Smooth muscle cell of the brain vasculature (primary cell): Measurements from ENCODE around the gene TYW1.
"Not testable (repeated sequence)": the region's sequence is repeated elsewhere in the genome, so short reads cannot be mapped to it uniquely, and the experiment has no call there.

ENCODE experiments used
- DNase-seq: peaks from one replicate; pipeline ENCODE4 v3.0.0-alpha.2; 2012; ENCODE audit warnings: low read depth, low spot score

The TYW1 gene

DNA sequence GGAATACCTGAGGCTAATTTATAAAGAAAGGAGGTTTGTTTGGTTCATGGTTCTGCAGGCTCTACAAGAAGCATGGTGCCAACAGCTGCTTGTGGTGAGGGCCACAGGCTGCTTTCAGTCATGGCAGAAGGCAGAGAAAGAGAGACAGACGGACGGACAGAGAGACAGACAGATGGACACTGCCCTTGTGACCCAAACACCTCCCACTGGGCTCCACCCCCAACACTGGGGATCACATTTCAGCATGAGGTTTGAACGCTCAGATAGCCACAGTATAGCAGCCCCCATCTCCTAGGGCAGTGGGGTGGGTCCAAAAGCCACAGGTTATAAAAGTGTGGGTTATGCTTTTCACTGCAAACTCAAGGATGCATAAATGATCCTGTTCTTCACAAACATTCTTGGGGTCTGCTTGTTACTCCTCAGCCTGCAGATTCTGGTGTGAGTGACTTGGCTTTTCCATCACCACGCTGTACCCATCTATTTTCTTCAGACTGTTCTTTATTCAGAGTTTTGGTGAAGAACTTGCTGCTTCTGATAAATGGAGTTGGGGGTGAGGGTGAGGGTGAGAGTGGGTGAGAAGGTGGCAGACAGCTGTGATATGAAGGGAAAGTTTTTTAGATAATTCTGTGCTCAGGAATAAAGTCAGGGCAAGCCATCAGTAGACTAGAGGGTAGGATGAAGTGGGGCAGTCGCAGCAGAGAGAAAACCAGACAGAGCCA lies 194.5 kb downstream of the TYW1 start:
- DNase-seq = not testable (repeated sequence)

DNA sequence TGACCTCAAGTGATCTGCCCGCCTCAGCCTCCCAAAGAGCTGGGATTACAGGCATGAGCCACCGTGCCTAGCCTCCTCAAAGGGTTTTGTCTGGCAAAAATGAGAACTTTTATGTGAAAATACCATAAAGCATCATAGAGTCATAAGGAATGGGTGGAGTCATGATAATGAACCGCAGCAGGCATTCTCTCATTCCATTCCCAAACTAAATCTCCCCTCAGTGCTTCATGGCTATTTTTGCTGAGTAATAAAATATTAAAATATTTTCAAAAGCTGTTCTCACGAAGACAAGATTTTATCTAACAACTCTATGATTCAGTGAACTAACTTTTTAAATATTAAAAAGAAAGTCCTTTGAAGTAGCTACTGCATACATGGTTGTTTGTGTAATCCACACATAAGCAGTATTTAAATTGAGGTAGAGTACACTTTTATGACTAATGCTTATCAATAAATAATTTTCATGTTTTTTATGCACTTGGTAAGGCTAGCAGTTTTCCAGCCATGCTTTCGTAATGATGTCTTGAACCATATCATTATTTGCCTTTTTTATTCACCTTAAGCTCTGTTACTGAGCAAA lies 195.6 kb downstream of the TYW1 start:
- not testable (repeated sequence) for DNase-seq

DNA sequence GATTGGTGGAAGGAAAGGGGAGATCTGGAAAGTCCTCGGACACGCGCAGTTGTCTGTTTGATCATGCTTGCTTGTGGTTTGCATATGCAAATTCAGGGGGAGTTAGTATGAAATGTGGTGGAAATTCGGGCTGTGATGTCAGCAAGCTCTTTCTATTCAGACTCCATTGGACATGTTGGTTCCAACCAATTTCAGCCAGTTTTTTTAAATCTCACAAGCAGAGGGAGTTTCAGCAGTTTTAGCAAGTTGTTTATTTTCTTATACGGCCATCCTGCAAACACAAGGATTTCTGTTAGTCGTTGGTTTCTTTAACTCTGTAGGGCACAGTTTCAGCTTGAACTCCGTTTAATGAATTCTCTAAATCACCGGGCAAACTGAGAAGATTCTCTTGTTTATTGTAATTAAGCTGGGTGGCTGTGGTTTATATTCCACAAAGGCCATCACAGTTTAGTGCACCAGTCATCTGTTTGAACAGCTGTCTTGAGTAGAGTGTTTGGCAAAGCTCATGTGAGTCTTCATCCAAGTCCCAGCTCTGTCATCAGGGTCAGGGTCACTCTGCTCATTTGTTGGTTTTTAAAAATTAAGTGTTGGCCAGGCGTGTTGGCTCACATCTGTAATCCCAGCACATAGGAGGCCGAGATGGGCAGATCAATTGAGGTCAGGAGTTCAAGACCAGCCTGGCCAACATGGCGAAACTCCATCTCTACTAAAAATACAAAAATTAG lies 196.4 kb downstream of the TYW1 start:
- DNase-seq = peak; percentile 31

GRCh38 chr7:67196176-67196575 lies 199.5 kb downstream of the TYW1 start:
- DNase-seq = not testable (repeated sequence)

DNA sequence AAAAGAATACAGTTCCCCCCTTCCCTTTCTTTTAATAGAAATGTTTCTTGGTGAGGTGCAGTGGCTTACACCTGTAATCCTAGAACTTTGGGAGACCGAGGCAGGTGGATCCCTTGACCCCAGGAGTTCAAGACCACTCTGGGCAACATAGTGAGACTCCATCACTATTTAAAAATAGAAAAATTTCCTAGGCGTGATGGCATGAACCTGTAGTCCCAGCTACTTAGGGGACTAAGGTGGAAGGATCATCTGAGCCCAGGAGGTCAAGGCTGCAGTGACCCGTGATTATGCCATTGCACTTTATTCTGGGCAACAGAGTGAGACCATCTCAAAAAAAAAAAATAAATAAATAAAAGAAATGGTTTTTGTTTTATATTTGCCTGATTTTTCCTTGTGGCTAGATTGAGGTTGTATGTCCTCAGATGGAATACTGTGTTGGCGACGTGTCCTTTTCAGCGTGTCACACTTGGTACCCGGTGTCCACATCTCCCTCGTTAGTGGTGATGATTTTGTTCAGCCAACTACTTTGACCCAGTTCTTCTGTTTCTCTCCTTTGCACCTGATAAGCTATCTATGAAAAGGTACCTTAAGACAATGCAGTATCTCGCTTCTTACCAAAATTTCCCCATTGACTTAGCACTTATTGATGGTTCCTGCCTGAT lies 202.4 kb downstream of the TYW1 start:
- DNase-seq = not testable (repeated sequence)

- not testable (repeated sequence) for DNase-seq
These were observed 209.1 kb downstream of the TYW1 start for GRCh38 chr7:67205772-67206171.

DNA sequence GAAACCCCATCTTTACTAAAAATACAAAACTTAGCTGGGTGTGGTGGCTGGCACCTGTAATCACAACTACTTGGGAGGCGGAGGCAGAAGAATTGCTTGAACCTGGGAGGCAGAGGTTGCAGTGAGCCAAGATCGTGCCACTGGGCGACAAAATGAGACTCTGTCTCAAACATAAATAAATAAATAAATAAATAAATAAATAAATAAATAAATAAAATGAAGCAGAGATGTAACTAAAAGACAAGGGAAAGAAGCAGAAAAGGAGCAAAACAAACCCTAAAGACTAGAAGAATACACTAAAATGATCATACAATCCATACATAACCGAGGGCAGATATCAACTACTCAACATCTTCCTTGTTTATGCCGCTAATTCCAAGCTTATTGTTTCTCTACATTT lies 209.8 kb downstream of the TYW1 start:
- no peak for DNase-seq

DNA sequence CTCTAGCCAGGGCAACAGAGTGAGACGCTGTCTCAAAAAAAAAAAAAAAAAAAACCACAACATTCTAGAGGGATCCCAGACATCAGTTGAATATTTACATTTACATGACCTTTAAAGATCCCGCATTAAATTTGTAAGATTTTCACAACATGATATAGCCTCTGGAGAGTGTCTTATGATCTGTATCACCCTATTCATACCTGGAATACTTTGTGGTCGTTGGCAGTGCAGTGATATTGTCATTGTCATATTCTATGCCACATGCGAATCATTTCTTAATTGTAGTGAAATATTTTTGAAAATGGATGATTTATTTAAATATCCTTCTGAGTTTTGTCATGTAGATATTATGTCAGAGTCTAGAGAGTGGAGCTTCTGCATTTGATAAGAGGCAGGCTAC lies 212.0 kb downstream of the TYW1 start:
- DNase-seq = not testable (repeated sequence)

DNA sequence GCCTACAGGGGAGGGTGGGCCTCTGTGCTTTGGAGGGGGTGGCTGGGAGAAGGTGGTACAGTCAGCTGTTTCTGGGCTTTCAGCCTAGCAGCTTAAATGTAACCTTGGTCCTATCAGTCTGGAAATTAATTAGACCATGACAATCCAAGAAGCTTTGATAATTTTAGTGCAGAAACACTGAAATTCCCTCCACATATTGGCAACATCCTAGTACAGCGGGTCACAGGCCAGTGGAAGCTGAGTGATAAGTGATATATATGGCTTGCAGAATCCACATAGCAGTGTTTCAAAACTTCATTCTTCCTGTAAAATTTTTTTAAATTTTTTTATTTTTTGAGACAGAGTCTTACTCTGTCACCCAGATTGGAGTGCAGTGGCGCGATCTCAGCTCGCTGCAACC lies 212.6 kb downstream of the TYW1 start:
- DNase-seq = no peak

GRCh38 chr7:67210567-67210966 lies 213.9 kb downstream of the TYW1 start:
- no peak for DNase-seq

DNA sequence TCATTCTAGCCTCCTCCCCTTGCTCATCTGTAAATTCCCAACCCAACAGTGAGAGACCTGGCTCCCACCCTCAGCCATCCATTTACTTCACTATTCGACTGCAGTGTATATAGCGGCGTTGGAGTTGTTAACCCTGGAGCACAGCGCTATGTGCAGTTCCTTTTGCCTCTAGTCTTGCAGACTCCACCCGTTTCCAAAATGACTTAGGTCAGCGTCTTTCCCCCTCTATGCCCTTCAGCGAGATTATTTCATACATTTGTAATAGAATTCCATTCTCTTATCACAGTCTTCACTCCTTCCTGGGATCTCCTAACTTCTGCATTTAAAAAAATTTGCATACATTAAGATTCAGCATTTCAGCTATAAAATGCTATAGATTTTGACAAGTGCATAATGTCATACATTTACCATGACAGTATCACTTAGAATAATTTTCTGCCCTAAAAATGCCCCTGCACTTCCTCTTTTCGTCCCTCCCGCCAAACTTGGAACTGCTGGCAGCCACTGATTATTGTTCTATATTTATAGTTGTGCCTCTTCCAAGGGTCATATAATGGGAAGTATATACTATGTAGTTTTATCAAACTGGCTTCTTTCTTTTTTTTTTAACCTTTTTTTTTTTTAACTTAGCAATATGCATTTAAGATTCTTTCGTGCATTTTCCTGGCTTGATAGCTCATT lies 215.2 kb downstream of the TYW1 start:
- DNase-seq = not testable (repeated sequence)

DNA sequence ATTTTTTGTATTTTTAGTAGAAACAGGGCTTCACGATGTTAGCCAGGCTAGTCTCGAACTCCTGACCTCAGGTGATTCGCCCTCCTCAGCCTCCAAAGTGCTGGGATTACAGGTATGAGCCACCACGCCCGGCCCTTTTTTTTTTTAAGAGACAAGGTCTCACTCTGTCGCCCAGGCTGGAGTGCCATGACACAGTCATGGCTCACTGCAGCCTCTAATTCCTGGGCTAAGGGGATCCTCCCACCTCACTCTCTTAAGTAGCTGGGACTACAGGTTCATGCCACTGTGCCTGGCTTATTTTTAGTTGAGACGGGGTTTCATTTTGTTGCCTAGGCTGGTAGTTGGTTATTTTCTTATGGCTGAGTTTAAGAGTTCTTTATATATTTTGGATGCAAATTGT lies 216.4 kb downstream of the TYW1 start:
- not testable (repeated sequence) for DNase-seq

DNA sequence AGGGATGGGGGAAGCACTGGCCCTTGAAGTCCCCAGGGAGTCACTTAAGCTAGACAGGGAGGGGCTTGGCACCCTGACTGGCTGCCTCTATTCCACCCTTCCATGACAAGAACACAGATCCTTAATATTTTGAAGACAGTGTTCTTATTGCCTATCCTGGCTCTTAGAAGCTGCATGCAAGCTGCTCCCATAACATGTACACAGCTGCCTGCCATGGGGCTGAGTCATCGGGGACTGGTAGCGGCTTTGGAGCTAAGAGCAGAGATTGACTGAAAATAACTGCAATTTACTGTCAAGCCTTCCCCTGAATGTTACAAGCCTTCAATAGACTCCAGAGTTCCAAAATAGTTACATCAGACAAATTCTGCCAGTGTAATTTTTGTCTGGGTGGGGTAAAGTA lies 226.9 kb downstream of the TYW1 start:
- peak; percentile 53 for DNase-seq

- not testable (repeated sequence) for DNase-seq
These were observed 229.8 kb downstream of the TYW1 start for GRCh38 chr7:67226340-67226907.

DNA sequence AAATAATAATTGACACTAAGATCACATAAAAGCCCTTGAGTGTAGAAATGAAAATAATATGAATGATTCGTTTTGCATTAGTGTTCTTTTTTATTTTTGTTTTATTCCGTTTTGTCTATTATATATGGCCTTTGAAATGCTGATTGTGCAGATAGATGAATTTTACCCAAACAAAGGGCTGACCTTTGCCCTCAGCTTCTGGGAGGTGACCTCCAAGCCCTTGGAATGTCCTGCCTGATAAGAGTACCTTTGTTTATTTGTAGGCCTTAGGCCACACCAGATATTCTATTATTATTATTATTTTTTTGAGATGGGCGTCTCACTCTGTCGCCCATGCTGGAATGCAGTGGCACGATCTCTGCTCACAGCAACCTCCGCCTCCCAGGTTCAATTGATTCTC lies 230.3 kb downstream of the TYW1 start:
- DNase-seq = not testable (repeated sequence)

GRCh38 chr7:67229018-67229417 lies 232.4 kb downstream of the TYW1 start:
- DNase-seq = not testable (repeated sequence)

GRCh38 chr7:67230029-67230428 lies 233.4 kb downstream of the TYW1 start:
- DNase-seq = not testable (repeated sequence)

DNA sequence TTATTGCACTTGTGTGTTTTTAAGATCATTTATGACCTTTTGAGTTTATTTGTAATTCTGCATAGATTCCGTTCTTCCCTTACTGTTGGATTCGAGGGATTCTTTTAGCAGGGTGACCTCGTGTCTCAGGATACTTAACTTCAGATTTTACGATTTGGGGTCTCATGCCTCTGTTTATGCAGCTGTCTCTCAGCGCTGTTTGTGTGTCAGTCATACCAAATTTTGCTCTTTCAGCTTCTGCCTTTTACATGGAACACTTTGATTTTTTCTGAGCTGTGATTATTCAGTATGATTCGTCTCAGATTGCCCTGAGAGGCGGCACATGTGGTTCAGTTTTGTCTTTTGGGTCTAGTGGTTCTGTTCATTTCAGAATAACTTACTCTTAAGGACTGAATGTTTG lies 236.9 kb downstream of the TYW1 start:
- not testable (repeated sequence) for DNase-seq

GRCh38 chr7:67236216-67236615 lies 239.6 kb downstream of the TYW1 start:
- DNase-seq = not testable (repeated sequence)

DNA sequence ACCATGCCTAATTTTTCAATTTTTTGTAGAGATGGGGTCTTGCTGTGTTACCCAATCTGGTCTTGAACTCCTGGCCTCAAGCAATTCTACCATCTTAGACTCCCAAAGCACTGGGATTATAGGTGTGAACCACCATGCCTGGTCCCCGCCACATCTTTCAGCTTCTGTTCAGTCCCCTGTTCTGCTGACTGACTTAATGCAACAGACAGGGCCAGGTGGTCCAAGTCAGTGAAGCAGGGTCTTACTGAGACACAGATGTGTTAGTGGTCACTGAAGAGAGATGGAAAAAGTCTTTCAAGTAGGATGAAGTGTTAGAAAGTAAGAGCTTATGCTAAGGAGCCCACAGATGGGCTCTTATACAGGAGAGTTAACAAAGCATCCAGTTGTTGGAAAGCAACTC lies 246.2 kb downstream of the TYW1 start:
- DNase-seq = not testable (repeated sequence)

DNA sequence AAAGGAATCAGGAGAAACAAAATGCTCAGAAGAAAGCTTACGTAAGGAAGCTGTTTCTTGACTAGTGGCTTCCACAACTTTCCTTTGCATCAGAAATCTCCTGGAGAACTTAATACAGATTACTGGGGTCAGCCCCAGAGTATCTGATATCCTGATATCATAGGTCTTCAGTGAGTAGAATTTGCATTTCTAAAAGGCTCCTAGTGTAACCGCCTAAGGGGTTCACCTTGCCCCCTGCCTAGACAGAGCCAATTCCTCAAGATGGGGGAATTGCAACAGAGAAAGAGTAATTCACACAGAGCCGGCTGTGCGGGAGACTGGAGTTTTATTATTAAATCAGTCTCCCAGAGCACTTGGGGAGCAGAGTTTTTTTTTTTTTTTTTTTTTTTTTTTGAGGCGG lies 251.7 kb downstream of the TYW1 start:
- DNase-seq = not testable (repeated sequence)
